ENCODE measurements around the gene ALDH6A1.
A peak's percentile ranks its signal among the peaks of the same experiment; 100 is the strongest.

Gene ALDH6A1

GRCh38 chr14:74065746-74066575 is 18.3 kb downstream of the ALDH6A1 start:
- no peak overlapping the region for H4K5ac ChIP-seq (ENCODE audit: low read length)
- H2BK5ac ChIP-seq (ENCODE audit: low read length), result no peak overlapping the region
- no peak for DNase-seq
- H2BK15ac ChIP-seq (replicated peaks; ENCODE audit: low read depth), result no peak overlapping the region
- H3K4me2 ChIP-seq (ENCODE audit: low read length), result no peak overlapping the region
- no peak overlapping the region for H3K27ac ChIP-seq (ENCODE audit: low read depth, low read length)
- H3K36me3 ChIP-seq (ENCODE audit: control insufficient read depth, insufficient read depth, low read length), result no peaks in the 10 kb centered on the region
- no peak overlapping the region for H3K4ac ChIP-seq (ENCODE audit: low read depth, low read length)
- H3K4me1 ChIP-seq (ENCODE audit: control insufficient read depth, low read depth, low read length), result no peaks in the 10 kb centered on the region
- H3K27me3 ChIP-seq (ENCODE audit: insufficient read depth, low read length, poor library complexity), result no peaks in the 10 kb centered on the region
- WGBS (ENCODE audit: extremely low coverage, insufficient coverage, low lambda C conversion rate), result no CpG with 5 or more reads among the region's 3 CpGs
- H4K8ac ChIP-seq (ENCODE audit: low read depth, low read length), result no peak overlapping the region
- H3K18ac ChIP-seq (ENCODE audit: low read length), result no peak overlapping the region
- H3K23ac ChIP-seq (ENCODE audit: low read length), result no peak overlapping the region
- H2BK120ac ChIP-seq (ENCODE audit: low read depth, low read length), result no peak overlapping the region
- no peak overlapping the region for H3K4me3 ChIP-seq (ENCODE audit: low read length)
- no peak overlapping the region for H3K9ac ChIP-seq (ENCODE audit: low read length)
- H3K56ac ChIP-seq (ENCODE audit: low read length), result no peak overlapping the region
- H2AK5ac ChIP-seq (ENCODE audit: low read length), result no peak overlapping the region
- H3K79me1 ChIP-seq (ENCODE audit: low read length), result no peaks in the 10 kb centered on the region
- no peaks in the 10 kb centered on the region for H3K79me2 ChIP-seq (ENCODE audit: control insufficient read depth, insufficient read depth, low read length)

GRCh38 chr14:74064883-74065282 is 19.4 kb downstream of the ALDH6A1 start:
- H2BK120ac ChIP-seq (ENCODE audit: low read depth, low read length), result no peak overlapping the region
- H3K18ac ChIP-seq (ENCODE audit: low read length), result no peak overlapping the region
- H3K79me2 ChIP-seq (ENCODE audit: control insufficient read depth, insufficient read depth, low read length), result no peaks in the 10 kb centered on the region
- no peak overlapping the region for H2BK15ac ChIP-seq (replicated peaks; ENCODE audit: low read depth)
- no peak overlapping the region for H3K4me3 ChIP-seq (ENCODE audit: low read length)
- no peaks in the 10 kb centered on the region for H3K79me1 ChIP-seq (ENCODE audit: low read length)
- H3K4me2 ChIP-seq (ENCODE audit: low read length), result no peak overlapping the region
- no peak overlapping the region for H3K9ac ChIP-seq (ENCODE audit: low read length)
- no peak overlapping the region for H3K23ac ChIP-seq (ENCODE audit: low read length)
- no peak overlapping the region for H2AK5ac ChIP-seq (ENCODE audit: low read length)
- H4K8ac ChIP-seq (ENCODE audit: low read depth, low read length), result no peak overlapping the region
- WGBS (ENCODE audit: extremely low coverage, insufficient coverage, low lambda C conversion rate), result no CpG with 5 or more reads among the region's 3 CpGs
- no peak overlapping the region for H3K4ac ChIP-seq (ENCODE audit: low read depth, low read length)
- H2BK5ac ChIP-seq (ENCODE audit: low read length), result no peak overlapping the region
- H4K5ac ChIP-seq (ENCODE audit: low read length), result no peak overlapping the region
- no peaks in the 10 kb centered on the region for H3K36me3 ChIP-seq (ENCODE audit: control insufficient read depth, insufficient read depth, low read length)
- no peak overlapping the region for H3K27ac ChIP-seq (ENCODE audit: low read depth, low read length)
- no peak overlapping the region for H3K56ac ChIP-seq (ENCODE audit: low read length)
- no peak for DNase-seq
- H3K4me1 ChIP-seq (ENCODE audit: control insufficient read depth, low read depth, low read length), result no peaks in the 10 kb centered on the region
- no peaks in the 10 kb centered on the region for H3K27me3 ChIP-seq (ENCODE audit: insufficient read depth, low read length, poor library complexity)

GRCh38 chr14:74064426-74064825 is 19.8 kb downstream of the ALDH6A1 start:
- Histone ChIP-seq H3K4me3 (ENCODE audit: low read length) (no peak overlapping the region), H3K56ac (ENCODE audit: low read length) (no peak overlapping the region), H3K4me1 (ENCODE audit: control insufficient read depth, low read depth, low read length) (no peaks in the 10 kb centered on the region), H2BK120ac (ENCODE audit: low read depth, low read length) (no peak overlapping the region), H3K79me1 (ENCODE audit: low read length) (no peaks in the 10 kb centered on the region), H2BK5ac (ENCODE audit: low read length) (no peak overlapping the region), H3K18ac (ENCODE audit: low read length) (no peak overlapping the region), H3K4me2 (ENCODE audit: low read length) (no peak overlapping the region), H3K36me3 (ENCODE audit: control insufficient read depth, insufficient read depth, low read length) (no peaks in the 10 kb centered on the region), H3K79me2 (ENCODE audit: control insufficient read depth, insufficient read depth, low read length) (no peaks in the 10 kb centered on the region), H3K27ac (ENCODE audit: low read depth, low read length) (no peak overlapping the region), H2AK5ac (ENCODE audit: low read length) (no peak overlapping the region), H3K4ac (ENCODE audit: low read depth, low read length) (no peak overlapping the region), H3K23ac (ENCODE audit: low read length) (no peak overlapping the region), H4K8ac (ENCODE audit: low read depth, low read length) (no peak overlapping the region), H4K5ac (ENCODE audit: low read length) (no peak overlapping the region), H2BK15ac (replicated peaks; ENCODE audit: low read depth) (no peak overlapping the region), H3K9ac (ENCODE audit: low read length) (no peak overlapping the region), H3K27me3 (ENCODE audit: insufficient read depth, low read length, poor library complexity) (no peaks in the 10 kb centered on the region)
- no peak for DNase-seq

- DNase-seq, result no peak
- WGBS (ENCODE audit: extremely low coverage, insufficient coverage, low lambda C conversion rate), result no CpG with 5 or more reads among the region's 2 CpGs
- Histone ChIP-seq H3K56ac (ENCODE audit: low read length) (no peak overlapping the region), H2AK5ac (ENCODE audit: low read length) (no peak overlapping the region), H3K4ac (ENCODE audit: low read depth, low read length) (no peak overlapping the region), H3K23ac (ENCODE audit: low read length) (no peak overlapping the region), H3K27ac (ENCODE audit: low read depth, low read length) (no peak overlapping the region), H2BK15ac (replicated peaks; ENCODE audit: low read depth) (no peak overlapping the region), H3K4me2 (ENCODE audit: low read length) (no peak overlapping the region), H3K18ac (ENCODE audit: low read length) (no peak overlapping the region), H3K36me3 (ENCODE audit: control insufficient read depth, insufficient read depth, low read length) (no peaks in the 10 kb centered on the region), H3K27me3 (ENCODE audit: insufficient read depth, low read length, poor library complexity) (no peaks in the 10 kb centered on the region), H3K79me2 (ENCODE audit: control insufficient read depth, insufficient read depth, low read length) (no peaks in the 10 kb centered on the region), H2BK120ac (ENCODE audit: low read depth, low read length) (no peak overlapping the region), H4K8ac (ENCODE audit: low read depth, low read length) (no peak overlapping the region), H3K4me1 (ENCODE audit: control insufficient read depth, low read depth, low read length) (no peaks in the 10 kb centered on the region), H2BK5ac (ENCODE audit: low read length) (no peak overlapping the region), H3K4me3 (ENCODE audit: low read length) (no peak overlapping the region), H3K79me1 (ENCODE audit: low read length) (no peaks in the 10 kb centered on the region), H3K9ac (ENCODE audit: low read length) (no peak overlapping the region), H4K5ac (ENCODE audit: low read length) (no peak overlapping the region)
Observed at GRCh38 chr14:74062809-74063150, 21.5 kb downstream of the ALDH6A1 start.

GRCh38 chr14:74049876-74050495 is 34.3 kb downstream of the ALDH6A1 start:
- no peaks in the 10 kb centered on the region for H3K79me2 ChIP-seq (ENCODE audit: control insufficient read depth, insufficient read depth, low read length)
- H2BK120ac ChIP-seq (ENCODE audit: low read depth, low read length), result no peak overlapping the region
- no peak overlapping the region for H3K27ac ChIP-seq (ENCODE audit: low read depth, low read length)
- no peaks in the 10 kb centered on the region for H3K27me3 ChIP-seq (ENCODE audit: insufficient read depth, low read length, poor library complexity)
- no peak overlapping the region for H2BK15ac ChIP-seq (replicated peaks; ENCODE audit: low read depth)
- no peaks in the 10 kb centered on the region for H3K79me1 ChIP-seq (ENCODE audit: low read length)
- H3K56ac ChIP-seq (ENCODE audit: low read length), result no peak overlapping the region
- H2BK5ac ChIP-seq (ENCODE audit: low read length), result no peak overlapping the region
- no peak overlapping the region for H4K5ac ChIP-seq (ENCODE audit: low read length)
- H3K4me2 ChIP-seq (ENCODE audit: low read length), result no peak overlapping the region
- H3K36me3 ChIP-seq (ENCODE audit: control insufficient read depth, insufficient read depth, low read length), result no peaks in the 10 kb centered on the region
- DNase-seq, result no peak
- H3K4me1 ChIP-seq (ENCODE audit: control insufficient read depth, low read depth, low read length), result no peaks in the 10 kb centered on the region
- no peak overlapping the region for H3K4ac ChIP-seq (ENCODE audit: low read depth, low read length)
- H3K18ac ChIP-seq (ENCODE audit: low read length), result no peak overlapping the region
- no CpG with 5 or more reads among the region's 3 CpGs for WGBS (ENCODE audit: extremely low coverage, insufficient coverage, low lambda C conversion rate)
- no peak overlapping the region for H3K9ac ChIP-seq (ENCODE audit: low read length)
- no peak overlapping the region for H3K4me3 ChIP-seq (ENCODE audit: low read length)
- no peak overlapping the region for H4K8ac ChIP-seq (ENCODE audit: low read depth, low read length)
- H3K23ac ChIP-seq (ENCODE audit: low read length), result no peak overlapping the region
- H2AK5ac ChIP-seq (ENCODE audit: low read length), result no peak overlapping the region

GRCh38 chr14:74048281-74048680 is 36.0 kb downstream of the ALDH6A1 start:
- H3K27me3 ChIP-seq (ENCODE audit: insufficient read depth, low read length, poor library complexity), result no peaks in the 10 kb centered on the region
- no peaks in the 10 kb centered on the region for H3K79me2 ChIP-seq (ENCODE audit: control insufficient read depth, insufficient read depth, low read length)
- H3K4me3 ChIP-seq (ENCODE audit: low read length), result no peak overlapping the region
- no peaks in the 10 kb centered on the region for H3K79me1 ChIP-seq (ENCODE audit: low read length)
- no peaks in the 10 kb centered on the region for H3K4me1 ChIP-seq (ENCODE audit: control insufficient read depth, low read depth, low read length)
- no peak overlapping the region for H2BK120ac ChIP-seq (ENCODE audit: low read depth, low read length)
- no peak overlapping the region for H4K8ac ChIP-seq (ENCODE audit: low read depth, low read length)
- no peaks in the 10 kb centered on the region for H3K36me3 ChIP-seq (ENCODE audit: control insufficient read depth, insufficient read depth, low read length)
- no peak overlapping the region for H4K5ac ChIP-seq (ENCODE audit: low read length)
- H3K23ac ChIP-seq (ENCODE audit: low read length), result no peak overlapping the region
- no peak overlapping the region for H2AK5ac ChIP-seq (ENCODE audit: low read length)
- H3K18ac ChIP-seq (ENCODE audit: low read length), result no peak overlapping the region
- H3K4ac ChIP-seq (ENCODE audit: low read depth, low read length), result no peak overlapping the region
- no peak overlapping the region for H3K4me2 ChIP-seq (ENCODE audit: low read length)
- peak; percentile 62 for DNase-seq
- WGBS (ENCODE audit: extremely low coverage, insufficient coverage, low lambda C conversion rate), result no CpG with 5 or more reads among the region's 3 CpGs
- no peak overlapping the region for H3K56ac ChIP-seq (ENCODE audit: low read length)
- no peak overlapping the region for H2BK5ac ChIP-seq (ENCODE audit: low read length)
- H3K27ac ChIP-seq (ENCODE audit: low read depth, low read length), result no peak overlapping the region
- H2BK15ac ChIP-seq (replicated peaks; ENCODE audit: low read depth), result no peak overlapping the region
- no peak overlapping the region for H3K9ac ChIP-seq (ENCODE audit: low read length)

Data from mesendoderm (in vitro differentiated cells).